ENCODE data around the gene PELI1.

PELI1 gene

GRCh38 chr2:64157792-64158191 lies 13.6 kb upstream of the PELI1 start:
- H3K27ac ChIP-seq (ENCODE audit: low read depth, low read length), result peak overlapping the region; percentile 7
- no peaks in the 10 kb centered on the region for H3K36me3 ChIP-seq (ENCODE audit: control insufficient read depth in 5 of 5, insufficient read depth in 5 of 5, low read length in 5 of 5)
- no peak overlapping the region for H3K9ac ChIP-seq (ENCODE audit: low read length in 5 of 5)
- no peaks in the 10 kb centered on the region for H3K27me3 ChIP-seq (ENCODE audit: control insufficient read depth in 5 of 5, insufficient read depth in 4 of 5, low read length in 5 of 5)
- peaks cover 4 to 11% (median 9%) of the 10 kb centered on the region in 5 donors for H3K4me1 ChIP-seq (ENCODE audit: control insufficient read depth in 5 of 5, insufficient read depth in 5 of 5, low read length in 5 of 5)
- H3K4me3 ChIP-seq (ENCODE audit: low read depth in 1 of 5, low read length in 5 of 5), result no peak overlapping the region
- H3K9me3 ChIP-seq (ENCODE audit: control insufficient read depth in 5 of 5, low read length in 5 of 5), result no peaks in the 10 kb centered on the region

GRCh38 chr2:64153811-64154210 lies 9.6 kb upstream of the PELI1 start:
- H3K4me1 ChIP-seq (ENCODE audit: control insufficient read depth in 5 of 5, insufficient read depth in 5 of 5, low read length in 5 of 5), result peaks cover 4 to 14% (median 11%) of the 10 kb centered on the region in 5 donors
- no peaks in the 10 kb centered on the region for H3K9me3 ChIP-seq (ENCODE audit: control insufficient read depth in 5 of 5, low read length in 5 of 5)
- no peak overlapping the region for H3K9ac ChIP-seq (ENCODE audit: low read length in 5 of 5)
- H3K27ac ChIP-seq (ENCODE audit: low read depth, low read length), result no peak overlapping the region
- H3K27me3 ChIP-seq (ENCODE audit: control insufficient read depth in 5 of 5, insufficient read depth in 4 of 5, low read length in 5 of 5), result no peaks in the 10 kb centered on the region
- no peak overlapping the region for H3K4me3 ChIP-seq (ENCODE audit: low read depth in 1 of 5, low read length in 5 of 5)
- H3K36me3 ChIP-seq (ENCODE audit: control insufficient read depth in 5 of 5, insufficient read depth in 5 of 5, low read length in 5 of 5), result no peaks in the 10 kb centered on the region

GRCh38 chr2:64151476-64151875 lies 7.3 kb upstream of the PELI1 start:
- Histone ChIP-seq H3K4me3 (ENCODE audit: low read depth in 1 of 5, low read length in 5 of 5) (no peak overlapping the region), H3K36me3 (ENCODE audit: control insufficient read depth in 5 of 5, insufficient read depth in 5 of 5, low read length in 5 of 5) (no peaks in the 10 kb centered on the region), H3K27ac (ENCODE audit: low read depth, low read length) (no peak overlapping the region), H3K9ac (ENCODE audit: low read length in 5 of 5) (no peak overlapping the region), H3K27me3 (ENCODE audit: control insufficient read depth in 5 of 5, insufficient read depth in 4 of 5, low read length in 5 of 5) (no peaks in the 10 kb centered on the region), H3K9me3 (ENCODE audit: control insufficient read depth in 5 of 5, low read length in 5 of 5) (no peaks in the 10 kb centered on the region), H3K4me1 (ENCODE audit: control insufficient read depth in 5 of 5, insufficient read depth in 5 of 5, low read length in 5 of 5) (peaks cover 0 to 7% (median 3%) of the 10 kb centered on the region in 5 donors)

- H3K27me3 ChIP-seq (ENCODE audit: control insufficient read depth in 5 of 5, insufficient read depth in 4 of 5, low read length in 5 of 5), result no peaks in the 10 kb centered on the region
- no peak overlapping the region for H3K27ac ChIP-seq (ENCODE audit: low read depth, low read length)
- no peak overlapping the region for H3K9ac ChIP-seq (ENCODE audit: low read length in 5 of 5)
- no peaks in the 10 kb centered on the region for H3K9me3 ChIP-seq (ENCODE audit: control insufficient read depth in 5 of 5, low read length in 5 of 5)
- H3K4me3 ChIP-seq (ENCODE audit: low read depth in 1 of 5, low read length in 5 of 5), result no peak overlapping the region
- H3K36me3 ChIP-seq (ENCODE audit: control insufficient read depth in 5 of 5, insufficient read depth in 5 of 5, low read length in 5 of 5), result no peaks in the 10 kb centered on the region
- peaks cover 2 to 22% (median 15%) of the 10 kb centered on the region in 5 donors for H3K4me1 ChIP-seq (ENCODE audit: control insufficient read depth in 5 of 5, insufficient read depth in 5 of 5, low read length in 5 of 5)
These were observed 1.5 kb upstream of the PELI1 start for GRCh38 chr2:64145714-64146113.

- no peak overlapping the region for H3K4me3 ChIP-seq (ENCODE audit: low read depth in 1 of 5, low read length in 5 of 5)
- H3K27ac ChIP-seq (ENCODE audit: low read depth, low read length), result no peak overlapping the region
These were observed 899 bp upstream of the PELI1 start for GRCh38 chr2:64145119-64145518.

GRCh38 chr2:64143169-64144056 lies 807 bp downstream of the PELI1 start:
- peaks cover 2 to 34% (median 30%) of the 10 kb centered on the region in 5 donors for H3K4me1 ChIP-seq (ENCODE audit: control insufficient read depth in 5 of 5, insufficient read depth in 5 of 5, low read length in 5 of 5)
- H3K27ac ChIP-seq (ENCODE audit: low read depth, low read length), result peak overlapping the region; percentile 78
- peak overlapping the region; percentile 80 to 95 (median 93) for H3K4me3 ChIP-seq (ENCODE audit: low read depth in 1 of 5, low read length in 5 of 5)
- no peaks in the 10 kb centered on the region for H3K27me3 ChIP-seq (ENCODE audit: control insufficient read depth in 5 of 5, insufficient read depth in 4 of 5, low read length in 5 of 5)
- no peaks in the 10 kb centered on the region for H3K36me3 ChIP-seq (ENCODE audit: control insufficient read depth in 5 of 5, insufficient read depth in 5 of 5, low read length in 5 of 5)
- peak overlapping the region; percentile 83 to 93 (median 90) for H3K9ac ChIP-seq (ENCODE audit: low read length in 5 of 5)
- no peaks in the 10 kb centered on the region for H3K9me3 ChIP-seq (ENCODE audit: control insufficient read depth in 5 of 5, low read length in 5 of 5)

More at GRCh38 chr2:64145119-64145518, 899 bp upstream of the PELI1 start:
- H3K36me3 ChIP-seq (ENCODE audit: control insufficient read depth in 5 of 5, insufficient read depth in 5 of 5, low read length in 5 of 5), result no peaks in the 10 kb centered on the region
- H3K9me3 ChIP-seq (ENCODE audit: control insufficient read depth in 5 of 5, low read length in 5 of 5), result no peaks in the 10 kb centered on the region
- no peak overlapping the region for H3K9ac ChIP-seq (ENCODE audit: low read length in 5 of 5)
- H3K27me3 ChIP-seq (ENCODE audit: control insufficient read depth in 5 of 5, insufficient read depth in 4 of 5, low read length in 5 of 5), result no peaks in the 10 kb centered on the region
- H3K4me1 ChIP-seq (ENCODE audit: control insufficient read depth in 5 of 5, insufficient read depth in 5 of 5, low read length in 5 of 5), result peaks cover 2 to 25% (median 17%) of the 10 kb centered on the region in 5 donors

- peak overlapping the region; percentile 80 to 95 (median 93) for H3K4me3 ChIP-seq (ENCODE audit: low read depth in 1 of 5, low read length in 5 of 5)
- H3K27ac ChIP-seq (ENCODE audit: low read depth, low read length), result peak overlapping the region; percentile 78
- H3K9ac ChIP-seq (ENCODE audit: low read length in 5 of 5), result peak overlapping the region; percentile 71 to 92 (median 83)
- peaks cover 0 to 3% (median 0%) of the 10 kb centered on the region in 5 donors for H3K36me3 ChIP-seq (ENCODE audit: control insufficient read depth in 5 of 5, insufficient read depth in 5 of 5, low read length in 5 of 5)
- peaks cover 2 to 41% (median 36%) of the 10 kb centered on the region in 5 donors for H3K4me1 ChIP-seq (ENCODE audit: control insufficient read depth in 5 of 5, insufficient read depth in 5 of 5, low read length in 5 of 5)
- H3K9me3 ChIP-seq (ENCODE audit: control insufficient read depth in 5 of 5, low read length in 5 of 5), result no peaks in the 10 kb centered on the region
- H3K27me3 ChIP-seq (ENCODE audit: control insufficient read depth in 5 of 5, insufficient read depth in 4 of 5, low read length in 5 of 5), result no peaks in the 10 kb centered on the region
These were observed 1.5 kb downstream of the PELI1 start for GRCh38 chr2:64142741-64143168.

- peak overlapping the region; percentile 78 for H3K27ac ChIP-seq (ENCODE audit: low read depth, low read length)
- H3K4me3 ChIP-seq (ENCODE audit: low read depth in 1 of 5, low read length in 5 of 5), result peak overlapping the region; percentile 80 to 95 (median 93)
- H3K36me3 ChIP-seq (ENCODE audit: control insufficient read depth in 5 of 5, insufficient read depth in 5 of 5, low read length in 5 of 5), result peaks cover 0 to 3% (median 0%) of the 10 kb centered on the region in 5 donors
- no peaks in the 10 kb centered on the region for H3K27me3 ChIP-seq (ENCODE audit: control insufficient read depth in 5 of 5, insufficient read depth in 4 of 5, low read length in 5 of 5)
- H3K9me3 ChIP-seq (ENCODE audit: control insufficient read depth in 5 of 5, low read length in 5 of 5), result no peaks in the 10 kb centered on the region
- peak overlapping the region; percentile 29 to 90 (median 83) for H3K9ac ChIP-seq (ENCODE audit: low read length in 5 of 5)
- H3K4me1 ChIP-seq (ENCODE audit: control insufficient read depth in 5 of 5, insufficient read depth in 5 of 5, low read length in 5 of 5), result peaks cover 2 to 41% (median 36%) of the 10 kb centered on the region in 5 donors
These were observed 2.4 kb downstream of the PELI1 start for GRCh38 chr2:64141674-64142405.

- Histone ChIP-seq H3K4me3 (ENCODE audit: low read depth in 1 of 5, low read length in 5 of 5) (peak overlapping the region in 1 of 5 donors; percentile 93), H3K4me1 (ENCODE audit: control insufficient read depth in 5 of 5, insufficient read depth in 5 of 5, low read length in 5 of 5) (peaks cover 2 to 41% (median 36%) of the 10 kb centered on the region in 5 donors), H3K36me3 (ENCODE audit: control insufficient read depth in 5 of 5, insufficient read depth in 5 of 5, low read length in 5 of 5) (peaks cover 0 to 3% (median 0%) of the 10 kb centered on the region in 5 donors), H3K27ac (ENCODE audit: low read depth, low read length) (peak overlapping the region; percentile 31), H3K27me3 (ENCODE audit: control insufficient read depth in 5 of 5, insufficient read depth in 4 of 5, low read length in 5 of 5) (no peaks in the 10 kb centered on the region), H3K9me3 (ENCODE audit: control insufficient read depth in 5 of 5, low read length in 5 of 5) (no peaks in the 10 kb centered on the region), H3K9ac (ENCODE audit: low read length in 5 of 5) (peak overlapping the region in 2 of 5 donors; percentile 71 to 83)
These were observed 3.5 kb downstream of the PELI1 start for GRCh38 chr2:64140665-64141200.
